Neural progenitor cell (in vitro differentiated cells): ENCODE data around the gene RDX. TPM values are rescaled to one million over a fixed set of nuclear protein-coding genes. Genes with fewer than 3 reads are reported as not detected.

ENCODE experiments used
- DNase-seq: peaks from one replicate; pipeline ENCODE4 v3.0.0-alpha.2; 2016; ENCODE audit warnings: low spot score
- H2AFZ ChIP-seq: fragments of 200-600 bp; sonication (generic); replicated peaks from 2 replicates; pipeline ENCODE4 v1.6.1; 2016; ENCODE audit warnings: antibody characterized with exemption
- H3F3A ChIP-seq: fragments of 200-600 bp; sonication (generic); 2 replicates; pipeline ENCODE4 v1.6.1; 2016; ENCODE audit warnings: antibody characterized with exemption, low read depth
- H3K27ac ChIP-seq: fragments of 200-600 bp; sonication (generic); 2 replicates; pipeline ENCODE4 v1.5.1; 2016; ENCODE audit warnings: mild to moderate bottlenecking
- H3K27me3 ChIP-seq: fragments of 200-600 bp; sonication (generic); 2 replicates; pipeline ENCODE4 v1.6.1; 2016; ENCODE audit warnings: mild to moderate bottlenecking, moderate library complexity
- H3K36me3 ChIP-seq: fragments of 200-600 bp; sonication (generic); 2 replicates; pipeline ENCODE4 v1.5.1; 2016
- H3K4me1 ChIP-seq: fragments of 200-600 bp; sonication (generic); 2 replicates; pipeline ENCODE4 v1.6.1; 2016; ENCODE audit warnings: mixed run types
- H3K4me2 ChIP-seq: fragments of 200-600 bp; sonication (generic); 2 replicates; pipeline ENCODE4 v1.6.1; 2016
- H3K4me3 ChIP-seq: fragments of 200-600 bp; sonication (generic); 2 replicates; pipeline ENCODE4 v1.5.1; 2016
- H3K79me2 ChIP-seq: fragments of 200-600 bp; sonication (generic); 2 replicates; pipeline ENCODE4 v1.6.1; 2016; ENCODE audit warnings: low read depth
- H3K9ac ChIP-seq: fragments of 200-600 bp; sonication (generic); 2 replicates; pipeline ENCODE4 v1.6.1; 2016
- H3K9me3 ChIP-seq: fragments of 200-600 bp; sonication (generic); 2 replicates; pipeline ENCODE4 v1.5.1; 2016; ENCODE audit warnings: low read depth
- H4K20me1 ChIP-seq: fragments of 200-600 bp; sonication (generic); 2 replicates; pipeline ENCODE4 v1.6.1; 2016; ENCODE audit warnings: low read depth
- H3K27ac Mint-ChIP-seq: 3 replicates; pipeline ENCODE4 v1.8.0; 2021; ENCODE audit warnings: mixed read lengths
- H3K27me3 Mint-ChIP-seq: 2 replicates; pipeline ENCODE4 v1.8.0; 2022; ENCODE audit warnings: low read depth, mild to moderate bottlenecking, inconsistent platforms, moderate library complexity, mixed read lengths; ENCODE audit not compliant: insufficient read depth
- H3K36me3 Mint-ChIP-seq: 3 replicates; pipeline ENCODE4 v1.8.0; 2021; ENCODE audit warnings: mixed read lengths
- H3K4me1 Mint-ChIP-seq: 3 replicates; pipeline ENCODE4 v1.8.0; 2021; ENCODE audit warnings: mixed read lengths
- H3K4me3 Mint-ChIP-seq: 3 replicates; pipeline ENCODE4 v1.8.0; 2021; ENCODE audit warnings: mild to moderate bottlenecking, moderate library complexity, mixed read lengths
- H3K9me3 Mint-ChIP-seq: 3 replicates; pipeline ENCODE4 v1.8.0; 2020; ENCODE audit warnings: mixed read lengths
- CTCF ChIP-seq: fragments of 200-600 bp; sonication (generic); IDR thresholded peaks from 2 replicates; pipeline ENCODE4 v1.5.1; 2017; ENCODE audit warnings: antibody characterized with exemption, mild to moderate bottlenecking
- EZH2 ChIP-seq: fragments of 200-600 bp; sonication (generic); IDR thresholded peaks from 2 replicates; pipeline ENCODE4 v1.6.1; 2017; ENCODE audit warnings: antibody characterized with exemption, mild to moderate bottlenecking, moderate library complexity
- EZH2phosphoT487 ChIP-seq: fragments of 200-600 bp; sonication (generic); IDR thresholded peaks from 2 replicates; pipeline ENCODE4 v1.6.1; 2017; ENCODE audit warnings: antibody characterized with exemption
- total RNA-seq: library from RNA; depleted of rRNA; stranded (reverse); fragments of >200 nt; gene quantifications from 2 replicates; pipeline ENCODE4 v1.2.3, GENCODE V29; 2015; ENCODE audit warnings: low replicate concordance

The RDX gene
- total RNA-seq, 1 donor from 2014 or later: 199 TPM

- Histone ChIP-seq H3K27ac (no peak overlapping the region), H3K4me3 (no peak overlapping the region), H3K27me3 (no peaks in the 10 kb centered on the region), H3K9me3 (no peaks in the 10 kb centered on the region), H2AFZ (no peak overlapping the region), H3K4me2 (no peak overlapping the region), H4K20me1 (peaks cover 33% of the 10 kb centered on the region), H3F3A (no peaks in the 10 kb centered on the region), H3K36me3 (peaks cover 7% of the 10 kb centered on the region), H3K9ac (no peak overlapping the region), H3K4me1 (no peaks in the 10 kb centered on the region), H3K79me2 (no peaks in the 10 kb centered on the region)
- Mint-ChIP-seq H3K36me3 (peaks cover 53% of the 10 kb centered on the region), H3K4me1 (peaks cover 3% of the 10 kb centered on the region), H3K4me3 (no peak overlapping the region), H3K27me3 (peaks cover 5% of the 10 kb centered on the region), H3K9me3 (no peaks in the 10 kb centered on the region), H3K27ac (no peak overlapping the region)
- no peak for DNase-seq
- no peak for TF ChIP-seq EZH2phosphoT487
- no peak for TF ChIP-seq EZH2
- TF ChIP-seq CTCF: no peak
Measured at GRCh38 chr11:110160437-110160836, 136.0 kb downstream of the RDX start.

- H3K9me3 Mint-ChIP-seq: no peaks in the 10 kb centered on the region
Measured at GRCh38 chr11:110160016-110160415, 136.4 kb downstream of the RDX start.

GRCh38 chr11:110159476-110159875 is 136.9 kb downstream of the RDX start:
- Mint-ChIP-seq H3K36me3 (peaks cover 46% of the 10 kb centered on the region), H3K9me3 (no peaks in the 10 kb centered on the region), H3K4me3 (no peak overlapping the region), H3K27me3 (no peaks in the 10 kb centered on the region), H3K4me1 (peaks cover 3% of the 10 kb centered on the region), H3K27ac (no peak overlapping the region)
- Histone ChIP-seq H4K20me1 (peaks cover 33% of the 10 kb centered on the region), H3K79me2 (no peaks in the 10 kb centered on the region), H3K27ac (no peak overlapping the region), H3K4me1 (no peaks in the 10 kb centered on the region), H3F3A (no peaks in the 10 kb centered on the region), H2AFZ (no peak overlapping the region), H3K36me3 (peaks cover 7% of the 10 kb centered on the region), H3K9ac (no peak overlapping the region), H3K27me3 (no peaks in the 10 kb centered on the region), H3K9me3 (no peaks in the 10 kb centered on the region), H3K4me2 (no peak overlapping the region), H3K4me3 (no peak overlapping the region)
- DNase-seq: no peak
- no peak for TF ChIP-seq CTCF
- TF ChIP-seq EZH2phosphoT487: no peak
- TF ChIP-seq EZH2: no peak

More at GRCh38 chr11:110160016-110160415, 136.4 kb downstream of the RDX start:
- peaks cover 3% of the 10 kb centered on the region for H3K4me1 Mint-ChIP-seq
- Histone ChIP-seq H3K4me1 (no peaks in the 10 kb centered on the region), H3K27me3 (no peaks in the 10 kb centered on the region), H3K36me3 (peaks cover 7% of the 10 kb centered on the region), H3K4me3 (no peak overlapping the region), H3K9me3 (no peaks in the 10 kb centered on the region), H3K4me2 (no peak overlapping the region), H2AFZ (no peak overlapping the region), H3K9ac (no peak overlapping the region), H3F3A (no peaks in the 10 kb centered on the region), H3K79me2 (no peaks in the 10 kb centered on the region), H3K27ac (no peak overlapping the region), H4K20me1 (peaks cover 33% of the 10 kb centered on the region)
- DNase-seq: no peak
- TF ChIP-seq EZH2: no peak
- TF ChIP-seq EZH2phosphoT487: no peak
- TF ChIP-seq CTCF: no peak
- H3K36me3 Mint-ChIP-seq: peaks cover 49% of the 10 kb centered on the region
- H3K27me3 Mint-ChIP-seq: peaks cover 1% of the 10 kb centered on the region
- no peak overlapping the region for H3K27ac Mint-ChIP-seq
- no peak overlapping the region for H3K4me3 Mint-ChIP-seq
